GM12878 (cell line): Measurements from ENCODE around the gene BCL2L12. TPM values are rescaled to one million over a fixed set of nuclear protein-coding genes. Genes with fewer than 3 reads are reported as not detected.

Source experiments
- BCLAF1 ChIP-seq: fragments of 450-650 bp; IDR thresholded peaks from 2 replicates; pipeline ENCODE4 v1.6.1; 2017; ENCODE audit warnings: antibody characterized with exemption, mild to moderate bottlenecking, moderate library complexity
- BMI1 ChIP-seq: fragments of 450-650 bp; IDR thresholded peaks from 2 replicates; pipeline ENCODE4 v1.6.1; 2016; ENCODE audit warnings: mild to moderate bottlenecking, moderate library complexity, borderline replicate concordance
- CHD1 ChIP-seq: IDR thresholded peaks from 2 replicates; pipeline ENCODE4 v1.6.1; 2012; ENCODE audit warnings: low read depth, low read length, improper control_type of control experiment
- CHD4 ChIP-seq: fragments of 200-600 bp; sonication (generic); IDR thresholded peaks from 2 replicates; pipeline ENCODE4 v1.6.1; 2016; ENCODE audit warnings: mild to moderate bottlenecking
- CREM ChIP-seq: IDR thresholded peaks from 2 replicates; pipeline ENCODE4 v1.6.1; 2014; ENCODE audit warnings: antibody characterized with exemption, low read depth
- E2F4 ChIP-seq: IDR thresholded peaks from 2 replicates; pipeline ENCODE4 v1.6.1; 2012; ENCODE audit warnings: low read depth, low read length, improper control_type of control experiment
- E4F1 ChIP-seq: fragments of 450-650 bp; IDR thresholded peaks from 2 replicates; pipeline ENCODE4 v1.6.1; 2018; ENCODE audit warnings: borderline replicate concordance, mild to moderate bottlenecking; ENCODE audit not compliant: partially characterized antibody
- EP300 ChIP-seq, 2 experiments: fragments of 150-350 bp in 1 of 2; IDR thresholded peaks; 2 replicates each; pipeline ENCODE4 v1.6.1; 2011 to 2012; ENCODE audit warnings: low read depth in 2 of 2, low read length in 2 of 2, borderline replicate concordance in 1 of 2, improper control_type of control experiment in 1 of 2, inconsistent platforms in 1 of 2; ENCODE audit not compliant: control insufficient read depth in 1 of 2
- FOXK2 ChIP-seq: fragments of 450-650 bp; IDR thresholded peaks from 2 replicates; pipeline ENCODE4 v1.6.1; 2017; ENCODE audit warnings: mild to moderate bottlenecking, moderate library complexity
- IKZF2 ChIP-seq, 2 experiments: fragments of 450-650 bp; IDR thresholded peaks; 2 replicates each; pipeline ENCODE4 v1.6.1; 2017; ENCODE audit warnings: mild to moderate bottlenecking in 2 of 2, moderate library complexity in 2 of 2
- IRF5 ChIP-seq: fragments of 450-650 bp; IDR thresholded peaks from 2 replicates; pipeline ENCODE4 v1.6.1; 2017; ENCODE audit warnings: borderline replicate concordance
- MEF2B ChIP-seq: fragments of 450-650 bp; IDR thresholded peaks from 2 replicates; pipeline ENCODE4 v1.6.1; 2018; ENCODE audit warnings: mild to moderate bottlenecking, moderate library complexity; ENCODE audit not compliant: partially characterized antibody, poor library complexity, severe bottlenecking
- MLLT1 ChIP-seq: fragments of 450-650 bp; IDR thresholded peaks from 2 replicates; pipeline ENCODE4 v1.6.1; 2016; ENCODE audit warnings: mild to moderate bottlenecking
- POLR2A ChIP-seq: IDR thresholded peaks from 2 replicates; pipeline ENCODE4 v1.6.1; 2011; ENCODE audit warnings: low read depth, mild to moderate bottlenecking, low read length
- POLR2AphosphoS5 ChIP-seq: IDR thresholded peaks from 2 replicates; pipeline ENCODE4 v1.6.1; 2011; ENCODE audit warnings: mild to moderate bottlenecking, low read length, inconsistent platforms
- RAD51 ChIP-seq: fragments of 450-650 bp; IDR thresholded peaks from 2 replicates; pipeline ENCODE4 v1.6.1; 2016; ENCODE audit warnings: moderate library complexity, mild to moderate bottlenecking, inconsistent platforms
- RELA ChIP-seq: fragments of 450-650 bp; IDR thresholded peaks from 2 replicates; pipeline ENCODE4 v1.8.0; 2014; ENCODE audit warnings: borderline replicate concordance; ENCODE audit not compliant: partially characterized antibody
- SMAD5 ChIP-seq: IDR thresholded peaks from 2 replicates; pipeline ENCODE4 v1.6.1; 2016; ENCODE audit warnings: antibody characterized with exemption, low read depth
- TARDBP ChIP-seq: IDR thresholded peaks from 2 replicates; pipeline ENCODE4 v1.6.1; 2016; ENCODE audit warnings: borderline replicate concordance
- ZBED1 ChIP-seq: IDR thresholded peaks from 2 replicates; pipeline ENCODE4 v1.6.1; 2016; ENCODE audit warnings: borderline replicate concordance
- ZNF207 ChIP-seq: fragments of 450-650 bp; IDR thresholded peaks from 2 replicates; pipeline ENCODE4 v1.6.1; 2014; ENCODE audit warnings: antibody characterized with exemption, mild to moderate bottlenecking, borderline replicate concordance
- ZNF217 ChIP-seq: fragments of 450-650 bp; IDR thresholded peaks from 2 replicates; pipeline ENCODE4 v1.6.1; 2017; ENCODE audit warnings: antibody characterized with exemption, mild to moderate bottlenecking
- polyA plus RNA-seq, 11 experiments: library from polyadenylated mRNA; depleted of rRNA in 4 of 11; unstranded in 6 of 11; stranded (reverse) in 5 of 11; fragments of >200 nt; fragmentation: Nextera tagmentation in 4 of 11; fragmentation: Illumina TruSeq in 1 of 11; extraction: Ambion mirVana in 4 of 11; extraction: Trizol in 1 of 11; gene quantifications; 1 replicate in 1 of 11; 2 replicates in 10 of 11; pipeline versions ENCODE4 v1.2.1 to v1.2.3, GENCODE V29; 2011 to 2016; ENCODE audit warnings: inconsistent platforms in 2 of 11, missing spikeins in 2 of 11, low read depth in 1 of 11
- total RNA-seq, 4 experiments: library from RNA; depleted of rRNA in 3 of 4; stranded (reverse); fragments of >200 nt in 3 of 4; fragmentation: Illumina TruSeq in 1 of 4; extraction: Trizol in 1 of 4; gene quantifications; 2 replicates each; pipeline versions ENCODE4 v1.2.1 to v1.2.3, GENCODE V29; 2013 to 2021

BCL2L12 gene
- total and polyA plus RNA-seq, 10 of the 15 experiments (the other 5 are each of a cell fraction or from before 2014, with no cell fraction given) = 1.8 to 143 (median 50.4) TPM

GRCh38 chr19:49676136-49676783 lies 10.5 kb downstream of the BCL2L12 start (continued):
- TF ChIP-seq E2F4 = peak; percentile 17; the same call in 1 of the 2 replicates
- peak; percentile 30; the same call in 1 of the 2 replicates for TF ChIP-seq RAD51
- peak; percentile 92; the same call in 1 of the 2 replicates for TF ChIP-seq CHD4
- TF ChIP-seq ZNF207 = peak; percentile 97
- TF ChIP-seq CHD1 = peak; percentile 98
- TF ChIP-seq MEF2B = no peak
- TF ChIP-seq EP300 (IDR thresholded peaks at IDR 0.05; ENCODE audit: borderline replicate concordance in 1 of 2, control insufficient read depth in 1 of 2, low read depth in 2 of 2, low read length in 2 of 2) = no peak
- TF ChIP-seq CREM = no peak; the same call in 1 of the 2 replicates
- TF ChIP-seq FOXK2 = peak; percentile 99
- TF ChIP-seq MLLT1 = peak; percentile 89
- no peak for TF ChIP-seq IRF5
- TF ChIP-seq POLR2A = peak; percentile 86
- peak; percentile 98 for TF ChIP-seq ZNF217
- peak; percentile 99 for TF ChIP-seq POLR2AphosphoS5
- TF ChIP-seq SMAD5 = peak; percentile 93
- TF ChIP-seq BCLAF1 = peak; percentile 96
- peak; percentile 93 for TF ChIP-seq E4F1
- peak; percentile 79 for TF ChIP-seq RELA
- no peak for TF ChIP-seq BMI1
- TF ChIP-seq IKZF2 (IDR thresholded peaks at IDR 0.05) = peak; percentile 94 to 98
- 0 out of 2 replicates have a peak, but pooled peaks have one; percentile 22 for TF ChIP-seq ZBED1
- TF ChIP-seq TARDBP = no peak
